IPS DF 4.7 (cell line): Measurements from ENCODE around the gene BARHL1.

ENCODE experiments used
- DNase-seq: peaks from one replicate; pipeline ENCODE4 v3.0.0-alpha.2; 2013; ENCODE audit warnings: low spot score; ENCODE audit errors: extremely low read depth

BARHL1 gene

DNA sequence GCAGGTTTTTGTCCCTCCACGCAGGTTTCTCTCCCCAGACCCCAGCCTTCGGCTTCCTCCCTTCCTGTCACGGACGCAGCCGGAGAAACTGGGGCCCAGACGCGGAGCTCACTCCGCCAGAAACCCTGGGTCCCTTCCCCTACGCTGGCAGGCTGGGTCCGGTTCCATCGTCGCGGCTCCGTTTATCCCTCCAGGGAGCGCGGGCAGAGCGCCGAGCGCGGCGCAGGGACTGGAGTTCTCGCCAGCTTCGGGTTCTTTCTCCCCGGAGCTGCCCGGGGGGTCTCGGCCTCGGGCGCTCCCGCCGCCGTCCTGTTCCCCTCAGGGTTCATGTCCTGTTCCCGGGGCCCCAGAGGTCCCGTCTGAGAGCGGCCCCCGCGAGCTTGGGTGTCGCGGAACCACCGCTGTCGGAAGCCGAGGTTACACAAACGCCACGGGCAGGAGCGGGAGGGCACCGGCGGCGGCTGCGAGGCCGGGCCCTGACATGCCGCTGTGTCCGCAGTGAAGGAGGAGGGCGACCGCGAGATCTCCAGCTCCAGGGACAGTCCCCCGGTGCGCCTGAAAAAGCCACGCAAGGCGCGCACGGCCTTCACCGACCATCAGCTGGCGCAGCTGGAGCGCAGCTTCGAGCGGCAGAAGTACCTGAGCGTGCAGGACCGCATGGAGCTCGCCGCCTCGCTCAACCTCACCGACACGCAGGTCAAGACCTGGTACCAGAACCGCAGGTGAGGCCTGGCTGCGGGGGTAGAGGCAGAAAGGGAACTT is 4.6 kb downstream of the BARHL1 start:
- DNase-seq: no peak

GRCh38 chr9:132587592-132587955 is 5.2 kb downstream of the BARHL1 start:
- DNase-seq: no peak

GRCh38 chr9:132588098-132588497 is 5.7 kb downstream of the BARHL1 start:
- no peak for DNase-seq

GRCh38 chr9:132588501-132589147 is 6.2 kb downstream of the BARHL1 start:
- DNase-seq: no peak

GRCh38 chr9:132589148-132590036 is 7.0 kb downstream of the BARHL1 start:
- DNase-seq: no peak

DNA sequence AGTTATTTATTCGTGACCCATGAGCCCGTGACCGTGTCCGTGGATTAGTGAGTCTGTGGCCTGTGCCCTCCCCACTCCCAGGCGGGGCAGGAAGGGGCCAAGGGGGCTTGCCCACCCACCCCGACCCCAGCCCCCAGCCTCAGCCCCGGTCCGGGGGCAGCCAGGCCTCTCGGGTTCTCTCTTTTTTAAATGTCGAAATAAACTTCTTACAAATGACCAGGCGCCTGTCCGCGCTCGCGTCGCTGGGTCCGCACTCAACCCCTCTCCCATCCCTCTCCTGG is 7.6 kb downstream of the BARHL1 start:
- DNase-seq: no peak

DNA sequence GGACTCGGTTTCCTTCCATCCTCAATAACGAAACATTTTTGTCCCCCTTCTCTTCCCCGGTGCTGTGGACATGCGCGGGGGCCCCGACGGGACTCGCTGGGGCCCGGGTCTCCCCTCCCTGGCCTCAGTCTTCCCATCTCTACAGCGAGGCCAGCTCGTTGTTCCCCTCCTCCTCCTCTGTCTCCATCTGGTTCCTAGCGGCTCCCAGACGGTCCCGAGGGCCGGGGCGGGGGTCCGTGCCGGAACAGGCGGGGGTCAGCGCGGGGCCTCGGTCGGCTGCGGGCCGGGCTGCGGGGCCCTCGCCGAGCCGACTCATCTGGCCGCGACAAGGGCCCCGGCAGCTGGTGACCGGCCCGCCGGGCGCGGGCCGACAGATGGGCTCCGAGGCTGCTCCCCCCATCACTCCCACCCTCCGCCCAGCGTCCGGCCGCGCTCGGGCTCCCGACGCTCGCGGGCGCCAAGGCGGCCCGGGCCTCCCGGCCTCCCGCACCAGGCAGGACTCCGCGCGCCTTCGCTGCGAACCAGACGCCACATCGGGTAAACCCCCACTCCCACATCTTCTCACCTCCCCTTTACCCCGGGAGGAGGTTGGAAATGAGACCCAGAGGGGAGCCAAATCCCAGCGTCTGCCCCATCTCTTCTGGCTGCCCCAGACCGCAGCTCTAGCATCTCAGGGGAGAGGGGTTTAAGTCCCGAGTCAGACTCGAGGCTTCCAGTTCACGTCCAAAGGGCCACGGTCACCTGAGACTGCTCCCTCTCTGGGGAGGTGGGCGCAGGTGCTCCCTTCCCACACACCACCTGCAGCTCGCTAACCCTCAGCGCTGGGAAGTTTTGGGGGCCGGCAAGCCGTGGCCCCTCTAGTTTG is 8.1 kb downstream of the BARHL1 start:
- no peak for DNase-seq

DNA sequence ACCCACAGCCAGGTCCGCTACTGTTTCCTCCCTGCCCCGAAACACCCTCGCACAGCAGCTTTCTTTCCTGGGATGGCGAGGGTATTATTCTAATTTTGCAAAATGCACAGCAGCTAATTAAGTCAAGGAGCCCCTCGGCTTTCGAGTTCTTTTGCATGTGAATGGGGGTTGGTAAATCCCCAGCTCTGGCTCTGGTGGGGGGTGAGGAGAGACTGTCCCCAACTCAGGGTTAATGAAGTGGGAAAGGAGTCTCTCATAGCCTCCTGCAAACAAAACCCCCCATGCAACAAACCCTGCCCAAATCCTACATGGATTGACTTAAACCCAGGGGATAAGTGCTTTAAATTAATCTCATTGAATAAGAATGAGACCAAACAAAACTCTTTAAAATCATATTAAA is 8.8 kb downstream of the BARHL1 start:
- DNase-seq: no peak

DNA sequence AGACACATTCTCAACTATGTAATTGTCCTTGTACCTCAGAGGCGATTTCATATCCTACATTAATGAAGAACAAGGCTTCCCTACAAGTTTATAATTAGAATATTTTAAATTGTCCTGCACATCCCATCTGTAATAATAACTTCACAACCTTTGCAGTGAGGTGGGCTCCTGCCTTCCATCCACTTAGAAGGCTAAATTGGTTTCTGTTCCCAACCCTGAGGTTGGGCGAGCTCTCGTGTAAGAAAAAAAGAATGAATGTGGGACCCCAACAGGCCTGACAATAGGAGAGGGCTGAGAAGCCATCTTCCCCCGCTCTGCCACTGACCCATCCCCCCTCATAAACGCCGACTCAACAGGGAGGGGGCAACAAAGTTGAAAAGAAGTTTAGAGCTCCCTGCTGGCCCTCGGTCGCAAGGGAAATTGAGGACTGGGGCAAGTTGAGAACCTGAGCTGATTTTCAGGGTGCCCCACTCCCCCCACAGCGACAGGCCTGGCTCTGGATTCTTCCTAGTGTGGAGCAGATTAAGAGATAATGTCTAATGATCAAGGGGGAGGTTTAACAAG is 9.4 kb downstream of the BARHL1 start:
- no peak for DNase-seq

DNA sequence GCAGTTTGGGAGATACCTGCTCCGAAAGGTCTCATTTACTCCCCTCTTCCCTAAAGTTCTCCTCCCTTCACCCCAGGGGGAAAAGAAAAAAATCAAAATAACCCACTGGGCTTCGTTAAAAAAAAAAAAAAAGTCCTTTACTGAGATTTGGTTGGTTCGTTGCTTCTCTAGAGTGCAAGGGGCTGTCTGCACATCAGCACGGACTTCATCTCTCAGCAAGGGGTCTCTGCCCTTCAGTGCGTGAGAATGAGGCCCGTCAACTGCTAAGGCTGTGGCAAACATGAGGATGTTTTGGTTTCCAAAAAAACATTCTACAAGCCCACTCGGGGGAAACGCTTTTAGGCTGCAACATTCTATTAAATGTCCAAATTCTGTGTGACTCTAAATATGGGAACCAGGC is 10.0 kb downstream of the BARHL1 start:
- DNase-seq: no peak

DNA sequence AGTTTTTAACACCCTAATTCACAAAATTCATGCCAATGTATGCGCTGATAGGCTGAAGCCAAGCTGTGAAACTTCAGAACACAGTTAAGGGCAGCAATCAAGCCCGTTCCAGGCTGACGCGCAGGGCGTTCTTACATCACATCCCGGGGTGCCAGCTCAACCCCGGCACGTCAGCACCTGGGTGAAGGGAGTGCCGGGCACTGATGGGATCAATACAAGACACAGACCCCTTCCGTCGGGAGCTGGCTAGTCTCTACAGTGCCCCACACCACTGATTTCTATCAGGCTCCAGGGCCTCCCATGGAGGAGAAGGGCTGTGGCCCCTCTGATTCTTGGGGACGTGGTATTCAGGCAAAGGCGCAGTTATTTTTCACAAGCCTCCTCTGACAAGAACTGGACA is 12.0 kb downstream of the BARHL1 start:
- DNase-seq: no peak

GRCh38 chr9:132595319-132595718 is 12.9 kb downstream of the BARHL1 start:
- DNase-seq: no peak

DNA sequence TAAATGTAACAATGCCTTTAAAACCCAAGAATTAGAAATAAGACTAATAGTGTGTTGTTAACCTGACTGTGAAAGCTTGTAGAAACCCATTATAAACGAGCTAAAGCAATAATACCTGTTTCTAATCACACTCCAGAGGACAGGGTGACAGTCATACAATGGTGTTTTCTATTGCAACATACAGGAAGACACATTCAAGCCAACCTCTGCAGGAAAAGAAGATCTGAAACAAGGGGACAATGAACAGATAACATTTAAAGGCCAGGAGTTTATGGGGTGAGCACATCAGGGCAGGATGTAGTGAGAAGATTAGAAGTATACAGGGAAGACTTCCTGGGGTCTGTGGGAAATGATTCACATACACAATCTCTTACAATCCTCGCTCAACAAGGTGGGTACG is 13.8 kb downstream of the BARHL1 start:
- no peak for DNase-seq

GRCh38 chr9:132597073-132597775 is 14.8 kb downstream of the BARHL1 start:
- DNase-seq: no peak

- no peak for DNase-seq
Measured at GRCh38 chr9:132600326-132600984, 18.0 kb downstream of the BARHL1 start.

- DNase-seq: no peak
Measured at GRCh38 chr9:132602207-132602606, 19.8 kb downstream of the BARHL1 start.

GRCh38 chr9:132605387-132605786 is 23.0 kb downstream of the BARHL1 start:
- no peak for DNase-seq

DNA sequence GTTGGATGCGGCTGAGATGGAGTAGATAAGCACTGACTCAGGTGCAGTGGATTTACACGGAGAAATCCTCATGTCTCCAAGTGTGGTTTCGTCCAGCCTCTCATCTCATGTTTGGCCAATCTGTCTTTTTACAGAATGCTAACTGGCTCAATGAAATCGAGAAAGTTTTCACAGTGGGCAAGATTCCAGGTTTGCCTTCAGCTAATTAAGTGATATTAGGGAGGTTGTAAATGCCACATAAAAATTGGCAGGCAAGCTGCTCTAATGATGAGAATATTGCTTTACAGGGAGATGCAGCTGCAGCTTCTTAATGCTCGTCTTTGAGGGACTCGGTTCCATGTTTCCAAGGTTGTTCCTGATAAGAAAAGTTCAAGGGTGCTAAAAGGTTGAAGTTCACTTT is 23.7 kb downstream of the BARHL1 start:
- DNase-seq: no peak

GRCh38 chr9:132609184-132609583 is 26.8 kb downstream of the BARHL1 start:
- no peak for DNase-seq

DNA sequence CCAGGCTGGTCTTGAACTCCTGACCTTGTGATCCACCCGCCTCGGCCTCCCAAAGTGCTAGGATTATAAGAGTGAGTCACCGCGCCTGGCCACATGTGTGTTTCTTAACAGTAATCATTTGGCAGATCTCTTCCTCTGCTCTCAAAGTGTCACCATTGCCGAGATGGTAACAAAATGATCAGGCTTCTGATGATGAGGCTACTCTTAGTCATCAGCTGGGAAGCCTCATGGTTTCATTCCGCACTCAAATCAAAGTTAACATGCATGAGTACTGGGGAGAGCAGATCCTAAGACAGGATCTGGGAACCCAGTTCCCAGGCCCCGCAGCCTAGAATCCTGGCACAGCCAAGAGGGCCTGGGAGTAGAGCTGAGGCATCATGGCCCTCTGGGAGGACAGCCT is 27.4 kb downstream of the BARHL1 start:
- no peak for DNase-seq
